ENCODE measurements around the gene TUBGCP6.

DNA sequence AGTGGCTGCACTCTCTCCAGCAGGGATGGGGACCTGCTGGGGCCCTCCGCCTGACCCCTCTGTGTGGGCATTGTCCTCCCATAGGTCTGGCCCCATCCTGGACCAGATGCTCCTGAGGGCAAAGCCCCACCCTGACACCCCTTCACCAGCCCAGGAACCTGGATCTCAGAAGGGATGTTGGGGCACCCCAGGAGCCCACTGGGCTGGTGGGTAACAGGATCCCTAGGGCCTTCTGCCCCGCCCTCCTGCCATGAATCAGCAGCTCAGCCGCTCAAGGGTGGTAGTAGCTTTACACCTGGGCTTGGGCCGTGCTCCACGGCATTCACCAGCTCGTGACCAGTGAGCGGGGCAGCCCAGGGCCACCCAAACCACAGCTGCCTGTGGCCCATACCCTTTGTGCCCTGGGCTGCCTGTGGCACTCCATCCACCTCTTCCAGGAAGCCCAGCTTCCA lies 17.7 kb upstream of the TUBGCP6 start:
- TF ChIP-seq, protein P1, sequence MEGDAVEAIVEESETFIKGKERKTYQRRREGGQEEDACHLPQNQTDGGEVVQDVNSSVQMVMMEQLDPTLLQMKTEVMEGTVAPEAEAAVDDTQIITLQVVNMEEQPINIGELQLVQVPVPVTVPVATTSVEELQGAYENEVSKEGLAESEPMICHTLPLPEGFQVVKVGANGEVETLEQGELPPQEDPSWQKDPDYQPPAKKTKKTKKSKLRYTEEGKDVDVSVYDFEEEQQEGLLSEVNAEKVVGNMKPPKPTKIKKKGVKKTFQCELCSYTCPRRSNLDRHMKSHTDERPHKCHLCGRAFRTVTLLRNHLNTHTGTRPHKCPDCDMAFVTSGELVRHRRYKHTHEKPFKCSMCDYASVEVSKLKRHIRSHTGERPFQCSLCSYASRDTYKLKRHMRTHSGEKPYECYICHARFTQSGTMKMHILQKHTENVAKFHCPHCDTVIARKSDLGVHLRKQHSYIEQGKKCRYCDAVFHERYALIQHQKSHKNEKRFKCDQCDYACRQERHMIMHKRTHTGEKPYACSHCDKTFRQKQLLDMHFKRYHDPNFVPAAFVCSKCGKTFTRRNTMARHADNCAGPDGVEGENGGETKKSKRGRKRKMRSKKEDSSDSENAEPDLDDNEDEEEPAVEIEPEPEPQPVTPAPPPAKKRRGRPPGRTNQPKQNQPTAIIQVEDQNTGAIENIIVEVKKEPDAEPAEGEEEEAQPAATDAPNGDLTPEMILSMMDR (IDR thresholded peaks at IDR 0.05; ENCODE audit: poor library complexity), result no peak
- TF ChIP-seq EZH2 (IDR thresholded peaks at IDR 0.05; ENCODE audit: borderline replicate concordance) (no peak), EZH2phosphoT487 (IDR thresholded peaks at IDR 0.05; ENCODE audit: low read depth, severe bottlenecking, unreplicated experiment) (no peak)

Data from hepatocyte (in vitro differentiated cells).